Nephron progenitor cell (in vitro differentiated cells): Measurements from ENCODE around the gene PITPNM1.

Experiments used
- DNase-seq: peaks from one replicate; pipeline ENCODE4 v3.0.0; 2021
- H3K27ac Mint-ChIP-seq: 2 replicates; pipeline ENCODE4 v1.8.0; 2021; ENCODE audit warnings: mild to moderate bottlenecking, moderate library complexity, mixed read lengths
- H3K27me3 Mint-ChIP-seq: 2 replicates; pipeline ENCODE4 v1.8.0; 2021; ENCODE audit warnings: mild to moderate bottlenecking, low read depth, mixed read lengths; ENCODE audit not compliant: poor library complexity
- H3K36me3 Mint-ChIP-seq: 2 replicates; pipeline ENCODE4 v1.8.0; 2021; ENCODE audit warnings: low read depth, mixed read lengths
- H3K4me1 Mint-ChIP-seq: 2 replicates; pipeline ENCODE4 v1.8.0; 2021; ENCODE audit warnings: mixed read lengths
- H3K4me3 Mint-ChIP-seq: 2 replicates; pipeline ENCODE4 v1.8.0; 2021; ENCODE audit warnings: mild to moderate bottlenecking, moderate library complexity, mixed read lengths
- H3K9me3 Mint-ChIP-seq: 2 replicates; pipeline ENCODE4 v1.8.0; 2021; ENCODE audit warnings: mild to moderate bottlenecking, moderate library complexity, mixed read lengths
- CTCF ChIP-seq: fragments of 200-600 bp; sonication (generic); IDR thresholded peaks from 2 replicates; pipeline ENCODE4 v1.5.0; 2021; ENCODE audit warnings: antibody characterized with exemption

Gene PITPNM1

GRCh38 chr11:67470337-67471002 lies 34.7 kb downstream of the PITPNM1 start:
- Mint-ChIP-seq H3K4me3 (no peak overlapping the region), H3K27me3 (peaks cover 9% of the 10 kb centered on the region), H3K36me3 (peaks cover under 1% of the 10 kb centered on the region), H3K27ac (peak overlapping the region; percentile 32), H3K4me1 (peaks cover 29% of the 10 kb centered on the region), H3K9me3 (no peaks in the 10 kb centered on the region)
- DNase-seq = no peak
- no peak for TF ChIP-seq CTCF

DNA sequence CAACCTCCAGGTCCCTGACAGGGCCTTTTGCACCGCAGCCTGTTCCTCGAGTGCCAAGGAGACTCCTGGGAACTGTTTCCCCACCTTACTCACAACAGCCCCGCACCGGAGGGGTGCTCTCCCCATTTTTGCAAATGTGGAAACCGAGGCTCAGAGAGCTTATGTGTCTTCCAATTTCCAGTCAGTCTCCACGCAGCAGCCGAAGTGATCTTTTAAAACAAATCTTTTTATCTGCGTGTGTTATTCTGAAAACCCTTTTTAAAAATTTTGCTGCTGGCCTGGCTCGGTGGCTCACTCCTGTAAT lies 35.7 kb downstream of the PITPNM1 start:
- Mint-ChIP-seq H3K4me1 (peaks cover 34% of the 10 kb centered on the region), H3K9me3 (no peaks in the 10 kb centered on the region), H3K27me3 (peaks cover 9% of the 10 kb centered on the region), H3K4me3 (peak overlapping the region; percentile 67), H3K27ac (no peak overlapping the region), H3K36me3 (peaks cover 4% of the 10 kb centered on the region)
- no peak for TF ChIP-seq CTCF
- no peak for DNase-seq

- H3K27me3 Mint-ChIP-seq = peaks cover 9% of the 10 kb centered on the region
- peak; percentile 15 for TF ChIP-seq CTCF
- no peaks in the 10 kb centered on the region for H3K9me3 Mint-ChIP-seq
- peak within 1 kb of the TSS; percentile 89 for H3K4me3 Mint-ChIP-seq
- peaks cover 4% of the 10 kb centered on the region for H3K36me3 Mint-ChIP-seq
- DNase-seq = peak; percentile 94
- peaks cover 34% of the 10 kb centered on the region for H3K4me1 Mint-ChIP-seq
- H3K27ac Mint-ChIP-seq = peak within 1 kb of the TSS; percentile 95
These were observed 36.2 kb downstream of the PITPNM1 start, which contains the start of gene TMEM134 for GRCh38 chr11:67468759-67469507. TSS of gene TMEM134 (minus strand) at chr11:67469251. CDS start at chr11:67469192, 59 bp downstream.

GRCh38 chr11:67468456-67468758 lies 36.8 kb downstream of the PITPNM1 start:
- peak overlapping the region; percentile 95 for H3K27ac Mint-ChIP-seq

DNA sequence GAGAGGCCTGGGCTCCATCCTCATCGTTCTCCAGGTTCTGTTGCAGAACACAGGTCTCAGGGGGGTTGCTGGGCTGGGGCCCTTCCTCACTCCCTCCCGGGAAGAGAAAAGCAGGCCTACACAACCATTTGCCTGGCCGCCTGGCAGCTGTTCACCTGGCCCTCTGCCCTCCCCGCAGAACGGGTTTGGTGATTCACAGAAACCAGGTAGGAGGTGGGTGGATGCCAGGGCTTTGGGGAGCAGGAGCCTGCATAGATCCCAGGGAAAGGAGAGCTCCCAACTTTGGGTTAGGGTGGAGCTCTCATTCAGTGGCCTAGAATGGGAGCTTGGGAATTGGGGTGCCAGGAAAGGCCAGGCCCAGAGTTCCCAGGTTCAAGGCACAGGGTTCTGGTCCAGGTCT lies 37.1 kb downstream of the PITPNM1 start:
- H3K9me3 Mint-ChIP-seq = no peaks in the 10 kb centered on the region
- H3K4me3 Mint-ChIP-seq = peak overlapping the region; percentile 89
- no peak for DNase-seq
- peaks cover 31% of the 10 kb centered on the region for H3K4me1 Mint-ChIP-seq
- no peak for TF ChIP-seq CTCF
- peak overlapping the region; percentile 95 for H3K27ac Mint-ChIP-seq
- peaks cover 9% of the 10 kb centered on the region for H3K27me3 Mint-ChIP-seq
- peaks cover 4% of the 10 kb centered on the region for H3K36me3 Mint-ChIP-seq

More at GRCh38 chr11:67468456-67468758, 36.8 kb downstream of the PITPNM1 start:
- H3K9me3 Mint-ChIP-seq = no peaks in the 10 kb centered on the region
- peaks cover 4% of the 10 kb centered on the region for H3K36me3 Mint-ChIP-seq
- H3K4me1 Mint-ChIP-seq = peaks cover 34% of the 10 kb centered on the region
- TF ChIP-seq CTCF = no peak
- H3K4me3 Mint-ChIP-seq = peak overlapping the region; percentile 89
- DNase-seq = no peak
- H3K27me3 Mint-ChIP-seq = peaks cover 9% of the 10 kb centered on the region
